Activated T-cell treated with anti-CD3 and anti-CD28 coated beads for 1 hour (primary cell): ENCODE data around the gene CYP21A2.
"Not testable (repeated sequence)": the region's sequence is repeated elsewhere in the genome, so short reads cannot be mapped to it uniquely, and the experiment has no call there.

Experiments
- DNase-seq: peaks from one replicate; pipeline ENCODE4 v3.0.0-alpha.2; 2020; ENCODE audit warnings: low read depth

CYP21A2 gene

DNA sequence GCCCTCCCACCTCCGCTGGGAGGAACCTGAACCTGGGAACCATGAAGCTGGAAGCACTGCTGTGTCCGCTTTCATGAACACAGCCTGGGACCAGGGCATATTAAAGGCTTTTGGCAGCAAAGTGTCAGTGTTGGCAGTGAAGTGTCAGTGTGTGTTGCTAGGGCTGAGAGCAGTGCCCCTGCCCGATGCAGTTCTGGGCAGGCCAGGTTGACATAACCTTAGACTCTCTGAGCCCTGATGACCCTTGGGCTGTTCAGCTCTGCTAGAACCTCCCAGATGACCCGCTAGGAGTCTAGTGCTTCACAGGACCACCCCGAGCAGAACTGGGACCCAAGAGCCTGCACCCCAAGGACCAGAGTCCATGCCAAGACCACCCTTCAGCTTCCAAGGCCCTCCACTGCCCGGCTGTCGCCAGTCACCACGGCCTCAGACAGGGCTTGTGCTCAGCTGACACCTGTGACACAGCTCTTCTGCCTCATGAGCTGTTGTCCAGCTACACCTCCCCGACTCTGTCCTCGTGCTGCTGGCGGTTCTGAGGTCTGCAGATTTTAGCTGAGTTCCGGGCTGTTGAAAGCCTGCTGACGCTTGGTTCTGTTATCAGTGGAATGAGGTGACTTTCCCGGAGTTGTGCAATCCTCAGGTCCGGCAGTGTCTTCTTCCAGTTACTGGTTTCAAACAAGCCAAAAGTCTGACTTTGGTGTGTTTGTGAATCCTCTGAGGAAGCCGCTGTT is 2.8 kb upstream of the CYP21A2 start:
- not testable (repeated sequence) for DNase-seq

DNA sequence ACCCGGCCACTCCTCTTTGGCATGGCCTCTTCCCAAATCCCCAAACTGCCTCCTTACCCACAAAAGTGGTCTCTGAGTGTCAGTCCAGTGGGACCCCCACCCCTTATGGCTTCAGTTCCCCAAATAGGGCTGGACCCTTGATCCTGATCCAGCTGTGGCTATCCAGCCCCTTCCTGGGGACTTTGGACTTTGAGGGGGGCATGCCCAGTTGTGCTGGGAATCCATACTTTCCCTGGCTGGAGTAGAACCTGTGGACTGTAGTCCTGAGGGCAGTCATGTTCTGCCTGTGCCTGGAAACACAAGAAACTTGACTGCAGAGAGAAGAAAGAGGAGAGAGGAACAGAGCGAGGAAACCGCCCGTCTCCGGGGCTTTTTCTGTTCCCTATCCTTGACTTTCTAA is 1.1 kb upstream of the CYP21A2 start:
- DNase-seq = not testable (repeated sequence)

- not testable (repeated sequence) for DNase-seq
These were observed 663 bp downstream of the CYP21A2 start for GRCh38 chr6:32038878-32039277.

- not testable (repeated sequence) for DNase-seq
These were observed 1.4 kb downstream of the CYP21A2 start for GRCh38 chr6:32039321-32040274.

DNA sequence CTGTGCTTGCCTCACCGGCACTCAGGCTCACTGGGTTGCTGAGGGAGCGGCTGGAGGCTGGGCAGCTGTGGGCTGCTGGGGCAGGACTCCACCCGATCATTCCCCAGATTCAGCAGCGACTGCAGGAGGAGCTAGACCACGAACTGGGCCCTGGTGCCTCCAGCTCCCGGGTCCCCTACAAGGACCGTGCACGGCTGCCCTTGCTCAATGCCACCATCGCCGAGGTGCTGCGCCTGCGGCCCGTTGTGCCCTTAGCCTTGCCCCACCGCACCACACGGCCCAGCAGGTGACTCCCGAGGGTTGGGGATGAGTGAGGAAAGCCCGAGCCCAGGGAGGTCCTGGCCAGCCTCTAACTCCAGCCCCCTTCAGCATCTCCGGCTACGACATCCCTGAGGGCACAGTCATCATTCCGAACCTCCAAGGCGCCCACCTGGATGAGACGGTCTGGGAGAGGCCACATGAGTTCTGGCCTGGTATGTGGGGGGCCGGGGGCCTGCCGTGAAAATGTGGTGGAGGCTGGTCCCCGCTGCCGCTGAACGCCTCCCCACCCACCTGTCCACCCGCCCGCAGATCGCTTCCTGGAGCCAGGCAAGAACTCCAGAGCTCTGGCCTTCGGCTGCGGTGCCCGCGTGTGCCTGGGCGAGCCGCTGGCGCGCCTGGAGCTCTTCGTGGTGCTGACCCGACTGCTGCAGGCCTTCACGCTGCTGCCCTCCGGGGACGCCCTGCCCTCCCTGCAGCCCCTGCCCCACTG is 2.3 kb downstream of the CYP21A2 start:
- DNase-seq = not testable (repeated sequence)

DNA sequence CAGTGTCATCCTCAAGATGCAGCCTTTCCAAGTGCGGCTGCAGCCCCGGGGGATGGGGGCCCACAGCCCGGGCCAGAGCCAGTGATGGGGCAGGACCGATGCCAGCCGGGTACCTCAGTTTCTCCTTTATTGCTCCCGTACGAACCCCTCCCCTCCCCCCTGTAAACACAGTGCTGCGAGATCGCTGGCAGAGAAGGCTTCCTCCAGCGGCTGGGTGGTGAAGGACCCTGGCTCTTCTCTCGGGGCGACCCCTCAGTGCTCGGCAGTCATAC is 2.8 kb downstream of the CYP21A2 start:
- not testable (repeated sequence) for DNase-seq

GRCh38 chr6:32041385-32041784 is 3.2 kb downstream of the CYP21A2 start:
- DNase-seq = not testable (repeated sequence)

GRCh38 chr6:32042276-32042675 is 4.1 kb downstream of the CYP21A2 start:
- not testable (repeated sequence) for DNase-seq

- DNase-seq = not testable (repeated sequence)
These were observed 5.6 kb downstream of the CYP21A2 start for GRCh38 chr6:32043589-32044380.

DNA sequence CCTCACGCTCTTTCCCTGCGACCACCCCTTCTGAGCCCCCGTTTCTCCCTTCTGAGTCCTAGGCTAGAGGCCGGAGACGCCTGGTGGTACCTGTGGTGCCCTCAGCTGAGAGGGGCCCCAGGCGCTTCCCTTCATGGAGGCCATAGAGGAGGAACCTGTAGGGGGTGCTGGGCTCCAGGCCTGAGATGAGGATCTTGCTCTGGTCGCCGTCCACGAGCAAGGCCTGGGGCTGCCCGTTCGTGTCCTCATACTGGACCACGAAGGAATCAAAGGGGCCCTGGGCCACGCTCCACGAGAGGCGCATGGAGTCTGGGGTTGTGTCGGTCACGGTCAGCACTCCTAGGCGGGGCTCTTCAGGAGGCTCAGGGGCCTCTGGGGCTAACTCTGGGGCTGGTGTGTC is 6.7 kb downstream of the CYP21A2 start:
- not testable (repeated sequence) for DNase-seq

DNA sequence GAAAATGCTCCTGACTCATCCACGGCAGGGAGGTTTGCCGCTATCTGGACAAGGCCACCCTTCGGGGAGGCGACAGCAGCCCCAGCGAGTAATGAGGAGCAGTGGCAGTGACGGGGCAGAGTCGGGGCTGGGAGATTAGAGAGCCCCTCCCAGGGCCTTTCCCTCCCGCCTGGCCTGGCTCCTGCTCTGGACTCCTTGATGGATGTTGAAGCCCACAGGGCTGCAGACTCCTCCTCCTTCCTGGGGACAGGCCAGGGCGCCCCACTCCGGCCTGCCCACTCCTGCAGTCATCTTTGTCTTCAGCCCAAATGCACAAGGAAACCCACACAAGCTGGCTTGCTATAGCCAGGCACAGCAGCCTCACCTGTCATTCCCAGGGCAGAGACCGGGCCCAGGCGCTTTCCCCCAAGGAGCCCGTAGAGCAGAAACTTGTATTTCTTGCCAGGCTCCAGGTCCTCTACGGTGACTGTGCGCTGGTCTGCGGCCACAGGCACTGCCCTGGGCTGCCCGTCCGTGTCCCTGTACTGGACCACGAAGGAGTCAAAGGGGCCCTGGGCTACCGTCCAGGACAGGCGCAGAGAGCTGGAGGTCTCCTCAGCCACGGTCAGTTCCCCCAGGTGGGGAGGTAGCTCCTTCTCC is 7.7 kb downstream of the CYP21A2 start:
- DNase-seq = no peak

DNA sequence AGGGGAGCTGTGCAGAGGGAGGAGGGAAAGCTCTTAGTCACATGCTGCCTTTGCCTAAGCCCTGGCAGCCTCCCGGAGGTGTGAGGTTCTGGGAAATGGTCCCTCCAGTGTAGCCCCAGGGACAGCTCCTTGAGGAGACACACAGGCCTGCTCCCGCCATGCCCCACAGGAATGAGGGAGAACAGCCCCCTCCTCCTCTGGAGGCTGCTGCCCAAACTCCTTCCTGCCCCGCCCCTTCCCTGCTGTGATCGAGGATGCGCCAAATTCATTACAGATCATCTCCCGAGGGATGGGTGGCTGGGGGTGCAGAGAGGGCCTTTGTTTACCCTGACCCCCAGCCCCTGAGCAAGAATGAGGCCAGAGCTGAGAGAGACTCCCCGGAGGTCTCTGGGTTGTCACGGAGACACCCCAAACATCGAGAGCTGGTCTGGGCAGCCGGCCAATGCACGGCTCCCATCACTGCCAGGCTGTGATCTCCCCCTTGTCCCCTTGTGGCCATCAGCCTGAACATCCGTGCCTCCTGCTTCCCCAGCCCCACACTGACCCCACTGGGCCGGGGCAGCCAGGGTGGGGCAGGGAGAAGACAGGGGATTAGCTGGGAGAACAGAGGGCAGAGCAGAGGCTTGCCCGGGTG is 8.4 kb downstream of the CYP21A2 start:
- DNase-seq = no peak

DNA sequence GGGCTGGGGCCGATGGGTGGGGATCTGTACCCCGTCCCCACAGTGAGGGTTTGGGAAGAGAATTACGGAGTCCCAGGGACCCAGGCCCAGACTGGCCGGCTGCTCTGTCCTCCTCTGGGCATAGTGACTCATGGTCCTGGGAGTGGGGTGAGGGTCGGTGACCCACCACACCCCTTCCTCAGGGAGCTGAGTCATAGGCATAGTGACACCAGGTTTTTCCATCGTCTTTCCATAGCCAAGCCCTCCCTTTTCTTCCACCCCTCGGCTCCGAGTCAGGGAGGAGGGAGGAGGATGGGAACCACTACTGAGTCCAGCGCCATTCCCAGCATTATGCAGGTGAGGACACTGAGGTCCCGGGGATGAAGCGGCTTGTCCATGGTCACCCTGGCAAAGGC is 8.9 kb downstream of the CYP21A2 start:
- no peak for DNase-seq

DNA sequence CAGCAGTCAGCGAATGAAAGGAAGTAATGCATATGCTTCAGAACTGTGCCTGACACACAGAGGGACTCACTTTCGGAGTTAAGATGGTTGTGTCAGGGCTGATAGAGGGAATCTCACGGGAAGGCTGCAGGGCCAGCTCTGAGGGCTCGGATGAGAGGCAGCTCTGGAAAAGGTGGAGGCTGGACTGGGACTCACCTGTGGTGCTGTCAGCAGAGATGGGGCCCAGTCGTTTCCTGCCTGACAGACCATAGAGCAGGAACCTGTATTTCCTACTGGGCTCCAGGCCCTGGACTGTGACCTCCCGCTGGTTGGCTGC is 9.3 kb downstream of the CYP21A2 start:
- DNase-seq = no peak

DNA sequence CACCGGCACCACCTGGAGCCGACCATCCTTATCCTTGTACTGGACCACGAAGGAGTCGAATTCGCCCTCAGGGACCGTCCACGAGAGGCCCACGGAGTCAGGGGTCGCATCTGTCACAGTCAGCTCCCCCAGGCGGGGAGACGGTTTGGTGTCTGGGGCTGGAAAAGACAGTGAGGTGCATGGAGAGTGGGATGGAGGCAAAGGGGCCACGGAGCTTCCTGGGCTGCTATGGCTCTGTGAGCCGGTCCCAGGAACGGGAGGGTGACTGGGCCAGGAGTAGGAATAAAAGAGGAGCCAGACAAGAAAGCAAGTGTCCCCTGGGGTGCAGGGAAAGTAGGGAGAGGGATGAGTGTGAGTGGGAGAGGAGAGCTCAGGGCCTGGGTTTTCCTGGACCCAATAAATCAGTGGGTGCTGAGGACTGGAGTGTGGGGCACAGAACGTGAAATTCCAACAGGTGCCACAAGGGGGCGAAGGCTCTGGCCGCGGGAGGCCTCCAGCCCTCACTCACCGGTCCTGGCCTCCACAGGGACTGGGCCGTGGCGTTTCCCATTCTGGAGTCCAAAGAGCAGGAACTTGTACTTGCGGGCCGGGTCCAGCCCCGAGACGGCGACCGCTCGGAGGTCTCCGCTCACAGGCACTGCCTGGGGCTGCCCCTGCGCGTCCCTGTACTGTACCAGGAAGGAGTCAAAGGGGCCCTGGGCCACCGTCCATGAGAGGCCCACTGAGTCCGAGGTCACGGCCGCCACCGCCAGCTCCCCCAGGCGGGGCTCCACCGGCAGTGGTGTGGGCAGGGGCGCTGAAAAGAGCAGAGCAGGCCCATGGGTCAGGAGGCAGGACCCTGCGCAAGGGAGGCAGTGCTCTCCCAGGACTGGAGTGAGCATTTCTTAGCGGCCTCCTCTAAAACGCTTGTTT is 9.9 kb downstream of the CYP21A2 start:
- peak; percentile 62 for DNase-seq

DNA sequence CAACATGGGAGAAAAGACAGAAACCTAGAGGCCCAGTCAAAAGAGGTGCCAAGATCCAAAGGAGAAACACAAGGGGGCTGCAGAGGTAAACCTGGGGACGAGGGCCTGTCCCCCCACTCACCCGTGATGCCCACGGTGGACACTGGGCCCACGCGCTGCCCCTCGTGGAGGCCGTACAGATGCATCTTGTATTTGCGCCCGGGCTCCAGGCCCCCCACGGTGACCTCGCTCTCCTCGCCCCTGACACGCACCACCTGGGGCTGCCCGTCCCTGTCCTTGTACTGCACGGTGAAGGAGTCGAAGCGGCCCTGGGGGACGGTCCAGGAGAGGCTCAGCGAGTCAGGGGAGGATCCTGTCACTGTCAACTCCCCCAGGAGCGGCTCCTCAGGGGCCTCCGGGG is 10.9 kb downstream of the CYP21A2 start:
- not testable (repeated sequence) for DNase-seq

- DNase-seq = not testable (repeated sequence)
These were observed 11.5 kb downstream of the CYP21A2 start for GRCh38 chr6:32049736-32050135.

DNA sequence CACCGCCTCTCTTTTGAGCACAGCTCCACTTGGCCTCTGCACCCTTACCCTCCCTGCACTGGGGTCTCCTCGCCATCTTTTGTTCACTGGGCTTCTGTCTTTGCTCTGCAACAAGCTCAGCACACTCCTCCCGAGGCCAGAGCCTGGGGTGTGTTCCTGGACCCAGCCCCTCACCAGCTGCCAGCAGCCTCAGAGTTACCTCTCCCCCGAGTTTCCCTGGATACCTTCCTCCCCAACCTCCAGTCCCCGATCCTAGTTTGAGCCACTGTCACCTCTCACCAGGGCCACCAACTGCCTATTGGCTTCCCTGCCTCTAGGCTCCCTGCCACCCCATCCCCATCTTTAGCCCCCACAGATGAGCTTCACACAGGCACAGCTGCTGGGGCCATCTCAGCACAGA is 12.3 kb downstream of the CYP21A2 start:
- DNase-seq = no peak

- not testable (repeated sequence) for DNase-seq
These were observed 14.4 kb downstream of the CYP21A2 start for GRCh38 chr6:32052626-32053025.

DNA sequence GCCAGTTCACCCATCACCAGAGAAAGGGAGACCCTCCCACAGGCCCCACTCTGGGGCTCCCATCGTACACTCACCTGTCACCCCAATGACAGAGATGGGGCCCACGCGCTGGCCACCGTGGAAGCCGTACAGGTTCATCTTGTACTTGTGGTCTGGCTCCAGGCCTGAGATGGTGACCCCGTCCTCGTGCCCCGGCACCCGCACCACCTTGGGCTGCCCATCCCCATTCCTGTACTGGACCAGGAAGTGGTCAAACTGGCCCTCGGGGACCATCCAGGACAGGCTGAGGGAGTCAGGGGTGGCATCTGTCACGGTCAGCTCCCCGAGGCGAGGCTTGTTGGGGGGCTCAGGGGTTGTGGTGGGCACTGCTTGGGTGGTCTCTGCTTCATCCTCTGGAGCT is 15.1 kb downstream of the CYP21A2 start:
- not testable (repeated sequence) for DNase-seq
